SIG-M5 treated with dmso at 0.1 percent for 504 hours (cell line): ENCODE measurements around the gene VRK2.

Experiments
- DNase-seq: peaks from one replicate; lab custom pipeline; 2025; ENCODE audit not compliant: unreplicated experiment; lab: John Stamatoyannopoulos, UW

VRK2 gene

GRCh38 chr2:58046585-58047372, at the start of gene VRK2:
TSS of gene VRK2 (plus strand) at chr2:58046806. CDS start at chr2:58048832, 2,026 bp downstream.
- peak; percentile 92 for DNase-seq

DNA sequence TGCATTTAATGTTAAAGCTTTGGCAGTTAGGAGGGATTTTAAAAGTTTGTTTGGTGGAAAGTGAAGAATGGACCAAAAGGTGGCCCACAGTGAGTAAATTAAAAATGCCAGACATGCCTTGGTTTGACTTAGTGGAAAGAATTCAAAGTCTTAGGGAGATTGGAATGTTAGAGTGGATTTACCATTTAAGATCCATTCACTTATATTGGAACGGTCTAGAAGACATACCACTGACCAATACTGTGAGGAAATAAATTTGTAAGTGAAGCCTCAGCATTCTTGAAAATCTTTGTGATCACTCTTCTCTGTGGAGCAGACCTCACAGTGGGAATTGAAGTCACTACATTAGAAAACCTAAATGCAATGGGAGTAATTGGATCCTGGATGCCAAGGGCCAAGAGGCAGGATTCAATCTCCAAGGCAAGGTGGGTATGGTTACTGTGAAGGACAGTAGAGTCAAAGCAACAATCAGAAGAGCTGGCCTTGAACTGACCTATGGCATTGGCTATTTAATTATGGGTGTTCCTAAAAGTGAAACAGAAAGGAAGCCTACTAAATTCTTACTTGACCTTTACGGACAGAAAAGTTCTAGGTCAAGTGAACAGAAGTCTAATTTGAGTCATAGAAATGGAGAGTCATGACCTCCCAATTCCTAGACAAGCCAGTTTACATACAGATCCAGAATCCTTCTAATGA, 40.2 kb upstream of the VRK2 start:
- no peak for DNase-seq

DNA sequence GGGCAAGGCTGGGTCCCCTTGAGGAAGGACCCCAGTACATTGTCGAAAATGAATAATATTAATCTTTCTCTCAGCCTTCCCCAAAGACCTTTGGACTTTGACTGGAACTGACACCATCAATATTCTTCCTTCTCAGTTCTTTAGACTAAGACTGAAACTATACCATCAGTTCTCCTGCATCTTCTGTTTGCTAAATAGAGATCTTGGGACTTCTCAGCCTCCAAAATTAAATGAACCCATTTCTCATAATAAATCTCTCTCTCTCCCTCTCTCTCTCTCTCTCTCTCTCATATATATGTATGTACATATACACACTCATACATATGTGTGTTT, 39.7 kb upstream of the VRK2 start:
- DNase-seq, result no peak

DNA sequence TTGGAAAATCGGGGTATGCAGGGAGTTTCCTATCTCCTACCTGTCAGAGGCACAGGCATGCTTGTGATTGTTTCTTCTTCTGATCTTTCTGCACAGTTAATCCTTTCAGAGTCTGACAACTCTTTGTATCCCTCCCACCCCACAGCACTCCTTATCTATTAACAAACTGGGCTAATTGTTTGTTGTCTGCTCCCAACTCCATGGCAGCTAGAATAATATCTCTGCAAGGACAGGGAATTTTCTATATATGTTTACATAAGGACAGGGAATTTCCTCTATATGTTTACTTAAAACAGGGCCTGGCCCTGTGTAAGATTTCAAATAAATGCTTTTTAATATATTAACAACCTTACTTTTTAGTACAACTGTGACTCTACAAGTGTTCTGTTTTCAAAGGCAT, 36.0 kb upstream of the VRK2 start:
- no peak for DNase-seq

GRCh38 chr2:58019229-58019628, 27.4 kb upstream of the VRK2 start:
- DNase-seq, result no peak

DNA sequence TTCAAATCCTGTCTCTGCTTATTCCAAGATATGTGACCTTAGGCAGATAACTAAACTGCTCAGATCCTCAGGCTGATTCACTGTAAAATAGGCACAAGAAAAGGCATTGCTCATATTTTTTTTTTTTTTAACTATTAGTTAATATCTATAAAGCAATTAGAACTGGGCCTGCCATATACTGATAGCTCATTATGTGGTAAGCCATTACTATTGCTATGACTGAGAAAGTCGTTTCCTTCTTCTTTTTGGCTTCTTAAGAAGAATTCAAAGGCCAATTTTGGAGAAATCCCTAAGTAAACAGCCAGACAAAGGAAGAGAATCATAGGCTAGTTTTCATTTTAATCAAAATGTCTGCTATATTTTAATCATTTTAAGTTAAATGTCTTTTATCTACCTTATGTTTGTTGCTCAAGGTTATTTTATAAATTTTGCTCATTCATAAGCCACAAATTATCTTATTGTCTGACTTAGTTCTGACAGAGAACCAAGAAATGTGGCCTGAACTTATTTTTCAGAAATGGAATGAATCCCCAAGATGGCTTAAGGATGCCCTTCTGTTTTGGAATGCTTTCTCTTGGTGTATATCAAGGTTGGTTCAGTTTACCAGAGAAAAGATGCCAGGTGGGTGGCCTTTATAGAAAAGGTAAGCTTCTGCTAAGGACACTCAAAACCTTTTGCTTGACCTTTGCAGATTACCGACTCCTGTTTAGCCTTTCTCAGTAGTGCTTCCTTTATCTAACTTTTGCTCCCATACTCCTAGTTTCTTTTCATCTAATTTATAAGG, 21.3 kb upstream of the VRK2 start:
- no peak for DNase-seq

DNA sequence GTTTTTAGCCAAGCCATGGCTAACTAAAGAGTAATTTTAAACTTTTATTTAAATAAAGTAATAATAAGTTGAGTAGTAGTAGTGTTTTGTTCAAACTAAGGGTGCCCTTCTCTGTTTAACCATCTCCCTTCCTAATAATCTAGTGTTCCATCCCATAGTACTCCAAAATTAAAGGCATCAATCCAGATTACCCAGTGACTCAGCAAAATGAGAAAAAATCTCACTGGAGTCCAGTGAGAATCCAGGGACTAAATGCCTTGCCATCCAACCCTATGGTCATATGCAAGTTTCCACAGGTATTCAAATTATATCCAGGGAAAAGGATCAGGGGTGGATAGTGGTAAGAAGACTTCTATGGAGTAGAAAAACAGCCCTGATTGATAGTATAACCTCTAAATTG, 19.6 kb upstream of the VRK2 start:
- DNase-seq, result no peak

- no peak for DNase-seq
Observed at GRCh38 chr2:58030771-58031170, 15.8 kb upstream of the VRK2 start.

DNA sequence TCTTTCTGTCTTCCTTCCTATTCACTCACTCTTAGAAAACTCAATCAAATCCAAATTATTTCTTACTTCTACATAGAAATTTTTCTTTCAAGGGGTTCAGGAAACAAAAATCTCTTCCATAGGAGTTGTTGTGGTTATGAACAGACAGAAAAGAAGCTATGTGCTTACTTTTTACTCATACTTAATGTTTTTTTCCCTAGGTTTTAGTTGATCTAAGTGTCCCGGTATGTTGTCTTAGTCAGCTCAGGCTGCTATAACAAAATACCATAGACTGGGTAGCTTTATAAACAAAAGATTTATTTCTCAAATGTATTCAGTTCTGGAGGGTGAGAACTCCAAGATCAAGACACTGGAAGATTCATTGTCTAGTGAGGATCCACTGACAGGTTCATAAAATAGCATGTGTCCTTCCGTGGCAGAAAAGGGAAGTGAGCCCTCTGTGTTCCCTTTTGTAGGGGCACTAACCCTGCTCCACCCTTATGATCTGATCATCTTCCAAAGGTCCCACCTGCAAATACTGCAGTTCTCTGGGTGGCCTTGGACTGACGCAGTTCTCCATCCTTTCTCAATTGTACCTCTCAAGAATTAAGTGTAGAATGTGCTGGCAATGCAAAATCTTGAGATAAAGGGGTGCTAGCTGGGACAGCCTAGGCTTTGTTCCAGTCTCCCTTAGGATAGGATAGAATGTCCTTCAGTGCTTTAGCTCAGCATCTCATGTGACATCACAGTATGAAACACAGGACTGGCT, 14.4 kb upstream of the VRK2 start:
- DNase-seq, result peak; percentile 78

DNA sequence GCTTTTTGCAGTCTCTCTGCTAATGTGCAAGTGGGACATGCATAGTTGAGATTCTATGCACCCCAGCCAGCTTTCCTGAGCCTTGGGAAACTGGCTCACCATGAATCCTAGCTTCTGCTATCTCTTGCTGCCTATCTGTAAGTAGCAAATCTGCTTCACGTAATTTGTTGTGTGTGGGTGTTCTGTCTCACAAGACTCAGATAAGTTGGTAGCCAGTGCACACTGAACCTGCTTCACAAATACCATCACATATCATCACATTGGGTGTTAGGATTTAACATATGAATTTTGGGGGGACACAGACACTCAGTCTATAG, 13.9 kb upstream of the VRK2 start:
- DNase-seq, result no peak

DNA sequence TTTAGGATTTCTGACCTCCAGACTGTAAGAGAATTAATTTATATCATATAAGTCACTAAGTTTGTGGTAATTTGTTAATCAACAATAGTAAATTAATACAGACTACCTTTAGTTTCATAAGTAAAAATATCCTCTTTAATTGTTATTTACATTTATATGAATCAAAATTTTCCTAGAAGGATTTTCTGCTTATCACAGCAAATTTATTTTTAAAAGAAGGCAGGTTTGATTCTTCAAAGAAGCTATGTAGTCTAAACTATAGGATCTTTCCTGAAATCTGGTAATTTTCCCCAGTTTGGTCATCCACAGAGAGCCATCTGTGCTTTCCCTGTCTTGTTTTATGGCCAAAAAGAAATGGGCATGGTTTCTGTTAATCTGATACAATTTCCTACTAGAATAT, 13.1 kb upstream of the VRK2 start:
- no peak for DNase-seq

DNA sequence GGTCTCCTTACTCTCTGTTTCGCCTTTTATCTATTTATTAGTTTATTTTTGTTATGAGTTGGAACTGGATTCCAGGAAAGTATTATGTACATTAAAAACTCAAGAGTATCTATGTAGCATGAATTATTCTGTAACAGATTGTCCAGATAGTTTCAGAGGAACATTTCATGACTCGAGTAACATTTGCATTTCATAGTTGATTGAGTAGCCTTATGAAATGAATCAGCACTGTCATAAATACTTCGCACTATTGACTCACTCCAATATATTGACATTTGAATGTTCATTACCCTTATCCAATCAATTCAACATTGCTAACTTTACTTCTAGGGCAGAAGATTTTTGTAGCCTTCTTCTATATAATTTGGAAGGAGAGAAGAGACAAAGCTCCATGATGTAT, 11.3 kb upstream of the VRK2 start:
- no peak for DNase-seq

- peak; percentile 81 for DNase-seq
Observed at GRCh38 chr2:58039170-58039611, 7.4 kb upstream of the VRK2 start.

GRCh38 chr2:58042486-58042970, 4.1 kb upstream of the VRK2 start:
- DNase-seq, result peak; percentile 18

GRCh38 chr2:58044145-58044544, 2.5 kb upstream of the VRK2 start:
- no peak for DNase-seq

DNA sequence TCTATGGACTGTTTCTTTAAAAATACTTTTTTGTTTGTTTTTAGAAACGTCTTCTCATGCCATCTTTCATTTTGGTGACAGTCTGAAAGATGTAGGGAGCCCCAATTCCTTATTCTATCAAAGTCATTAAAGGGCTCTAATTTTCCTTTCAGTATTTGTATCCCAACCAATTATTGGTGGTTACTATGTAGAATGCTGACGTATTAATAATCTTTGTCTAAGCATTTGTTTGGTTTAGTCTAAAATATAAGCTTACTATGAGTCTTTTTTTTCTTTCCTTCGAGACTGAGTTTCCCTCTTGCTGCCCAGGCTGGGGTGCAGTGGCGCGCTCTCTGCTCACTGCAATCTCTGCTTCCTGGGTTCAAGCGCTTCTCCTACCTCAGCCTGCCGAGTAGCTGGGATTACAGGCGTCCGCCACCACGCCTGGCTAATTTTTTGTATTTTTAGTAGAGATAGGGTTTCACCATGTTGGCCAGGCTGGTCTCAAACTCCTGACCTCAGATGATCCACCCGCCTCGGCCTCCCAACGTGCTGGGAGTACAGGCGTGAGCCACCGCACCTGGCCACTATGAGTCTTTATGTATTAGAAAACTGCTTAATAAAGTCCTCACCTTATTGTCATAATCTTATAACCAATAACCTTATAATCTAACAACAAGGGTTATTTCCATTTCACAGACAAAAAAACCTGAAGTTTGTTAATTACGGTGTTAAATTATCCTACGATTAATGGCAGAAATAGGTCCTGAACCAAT, 849 bp upstream of the VRK2 start:
- no peak for DNase-seq

DNA sequence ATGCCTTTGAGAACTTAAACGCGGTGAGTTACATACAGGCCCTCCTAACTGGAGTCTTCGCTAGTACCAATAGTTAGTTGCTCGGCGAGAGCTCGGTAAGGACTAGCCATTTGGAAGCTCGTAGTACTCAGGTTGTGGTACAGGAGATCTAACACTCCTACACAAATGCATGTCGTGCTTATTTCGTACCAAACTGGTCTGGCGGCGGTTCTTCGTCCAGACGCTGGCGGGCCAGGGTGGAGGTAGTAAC, 346 bp upstream of the VRK2 start:
- no peak for DNase-seq

GRCh38 chr2:58047373-58047935, 848 bp downstream of the VRK2 start:
- peak; percentile 72 for DNase-seq

DNA sequence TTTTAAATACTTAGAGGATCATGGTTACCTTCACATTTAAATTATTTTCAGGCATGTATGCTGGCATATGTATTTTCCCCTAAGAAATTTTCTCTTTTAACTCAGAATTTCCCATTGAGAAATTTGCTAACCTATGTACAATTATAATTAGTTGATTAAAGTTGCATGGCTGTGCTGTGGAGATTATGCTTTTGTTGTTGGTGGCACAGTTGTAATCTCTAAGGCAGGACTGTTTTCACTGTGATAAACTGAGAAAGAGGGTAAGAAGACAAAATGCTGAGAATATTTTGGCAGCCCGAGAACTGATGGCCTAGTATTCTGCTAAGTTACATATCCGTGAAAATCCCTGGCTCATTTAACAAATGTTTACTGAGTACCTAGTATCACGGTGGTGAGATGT, 1.4 kb downstream of the VRK2 start:
- no peak for DNase-seq

GRCh38 chr2:58051445-58051844, 4.8 kb downstream of the VRK2 start:
- no peak for DNase-seq
